WTC11 (cell line): ENCODE measurements around the gene GOT2. TPM values are rescaled to one million over a fixed set of nuclear protein-coding genes. Genes with fewer than 3 reads are reported as not detected.

Source experiments
- ATAC-seq: fragments of 200-7000 bp; cut with Tn5 transposase; 2 replicates; pipeline ENCODE4 v1.10.0; 2021; ENCODE audit warnings: mild to moderate bottlenecking, moderate library complexity
- CTCF ChIA-PET: fragments of 300-600 bp; sonication (Branson Sonifier 250); formaldehyde crosslinking; loops from one replicate; lab custom pipeline; 2021; ENCODE audit warnings: antibody characterized with exemption; lab: Charles Lee
- POLR2A ChIA-PET: fragments of 350-600 bp; sonication (Branson Sonifier 250); formaldehyde crosslinking; loops from one replicate; lab custom pipeline; 2021; ENCODE audit warnings: antibody characterized with exemption; lab: Charles Lee
- DNase-seq: peaks from one replicate; pipeline ENCODE4 v3.0.0; 2021; ENCODE audit warnings: low spot score
- H3K27ac Mint-ChIP-seq: 2 replicates; pipeline ENCODE4 v1.8.0; 2021; ENCODE audit warnings: mixed read lengths
- H3K27me3 Mint-ChIP-seq: 2 replicates; pipeline ENCODE4 v1.8.0; 2021; ENCODE audit warnings: low read depth, mild to moderate bottlenecking, moderate library complexity, mixed read lengths
- H3K36me3 Mint-ChIP-seq: 2 replicates; pipeline ENCODE4 v1.8.0; 2021; ENCODE audit warnings: mixed read lengths
- H3K4me1 Mint-ChIP-seq: 2 replicates; pipeline ENCODE4 v1.8.0; 2022; ENCODE audit warnings: mixed read lengths
- H3K4me3 Mint-ChIP-seq: 2 replicates; pipeline ENCODE4 v1.8.0; 2021; ENCODE audit warnings: mild to moderate bottlenecking, moderate library complexity, mixed read lengths
- H3K9me3 Mint-ChIP-seq: 2 replicates; pipeline ENCODE4 v1.8.0; 2021; ENCODE audit warnings: mixed read lengths
- FOXP1 ChIP-seq: sonication (generic); formaldehyde crosslinking; IDR thresholded peaks from 2 replicates; pipeline ENCODE4 v1.8.0; 2022; ENCODE audit warnings: missing genetic modification reagents, mild to moderate bottlenecking, moderate library complexity, borderline replicate concordance
- GTF2I ChIP-seq: fragments of 250-450 bp; sonication (Bioruptor Pico); conservative IDR thresholded peaks from 2 replicates; pipeline ENCODE4 v1.4.0; 2021; ENCODE audit warnings: mild to moderate bottlenecking
- IRF2 ChIP-seq: sonication (generic); formaldehyde crosslinking; IDR thresholded peaks from 2 replicates; pipeline ENCODE4 v1.8.0; 2022; ENCODE audit warnings: low read depth, missing genetic modification reagents, borderline replicate concordance
- MXD4 ChIP-seq: fragments of 250-450 bp; sonication (Bioruptor Pico); IDR thresholded peaks from 2 replicates; pipeline ENCODE4 v1.8.0; 2021; ENCODE audit warnings: mild to moderate bottlenecking, moderate library complexity, borderline replicate concordance
- OVOL2 ChIP-seq: fragments of 250-450 bp; sonication (Bioruptor Pico); IDR thresholded peaks from 2 replicates; pipeline ENCODE4 v1.9.0; 2021; ENCODE audit warnings: mild to moderate bottlenecking, borderline replicate concordance
- PRRX2 ChIP-seq: fragments of 250-450 bp; sonication (Bioruptor Pico); IDR thresholded peaks from 2 replicates; pipeline ENCODE4 v1.8.0; 2021; ENCODE audit warnings: mild to moderate bottlenecking
- ZNF396 ChIP-seq: fragments of 250-450 bp; sonication (Bioruptor Pico); IDR thresholded peaks from 2 replicates; pipeline ENCODE4 v1.8.0; 2021; ENCODE audit warnings: mild to moderate bottlenecking, moderate library complexity, borderline replicate concordance
- ZNF671 ChIP-seq: fragments of 250-450 bp; sonication (Bioruptor Pico); IDR thresholded peaks from 2 replicates; pipeline ENCODE4 v1.8.0; 2021; ENCODE audit warnings: mild to moderate bottlenecking
- total RNA-seq: library from RNA; stranded (reverse); gene quantifications from 3 replicates; pipeline ENCODE4 v1.2.3, GENCODE V29; 2021
- TF ChIP-seq, protein P1 (sequence below): sonication (generic); formaldehyde crosslinking; conservative IDR thresholded peaks from 2 replicates; pipeline ENCODE4 v1.8.1; 2022; ENCODE audit warnings: mild to moderate bottlenecking, missing genetic modification reagents
- TF ChIP-seq, protein P2 (sequence below): sonication (generic); formaldehyde crosslinking; conservative IDR thresholded peaks from 2 replicates; pipeline ENCODE4 v1.8.1; 2023; ENCODE audit warnings: mild to moderate bottlenecking, low read depth, missing genetic modification reagents, moderate library complexity
- TF ChIP-seq, protein P3 (sequence below): sonication (generic); formaldehyde crosslinking; IDR thresholded peaks from 2 replicates; pipeline ENCODE4 v1.8.1; 2022; ENCODE audit warnings: low read depth, mild to moderate bottlenecking, moderate library complexity, missing genetic modification reagents, borderline replicate concordance
- TF ChIP-seq, protein P4 (sequence below): sonication (generic); formaldehyde crosslinking; IDR thresholded peaks from 2 replicates; pipeline ENCODE4 v1.8.0; 2022; ENCODE audit warnings: mild to moderate bottlenecking, missing genetic modification reagents
- TF ChIP-seq, protein P5 (sequence below): sonication (generic); formaldehyde crosslinking; IDR thresholded peaks from 2 replicates; pipeline ENCODE4 v1.8.1; 2023; ENCODE audit warnings: mild to moderate bottlenecking, missing genetic modification reagents
- TF ChIP-seq, protein P6 (sequence below): sonication (generic); formaldehyde crosslinking; IDR thresholded peaks from 2 replicates; pipeline ENCODE4 v1.8.0; 2022; ENCODE audit warnings: mild to moderate bottlenecking, missing genetic modification reagents
- TF ChIP-seq, protein P7 (sequence below): fragments of 200-600 bp; IDR thresholded peaks from 2 replicates; pipeline ENCODE4 v1.8.0; 2022; ENCODE audit warnings: antibody characterized with exemption

Gene GOT2
- total RNA-seq, 1 experiment from 2014 or later, result 192 TPM

DNA sequence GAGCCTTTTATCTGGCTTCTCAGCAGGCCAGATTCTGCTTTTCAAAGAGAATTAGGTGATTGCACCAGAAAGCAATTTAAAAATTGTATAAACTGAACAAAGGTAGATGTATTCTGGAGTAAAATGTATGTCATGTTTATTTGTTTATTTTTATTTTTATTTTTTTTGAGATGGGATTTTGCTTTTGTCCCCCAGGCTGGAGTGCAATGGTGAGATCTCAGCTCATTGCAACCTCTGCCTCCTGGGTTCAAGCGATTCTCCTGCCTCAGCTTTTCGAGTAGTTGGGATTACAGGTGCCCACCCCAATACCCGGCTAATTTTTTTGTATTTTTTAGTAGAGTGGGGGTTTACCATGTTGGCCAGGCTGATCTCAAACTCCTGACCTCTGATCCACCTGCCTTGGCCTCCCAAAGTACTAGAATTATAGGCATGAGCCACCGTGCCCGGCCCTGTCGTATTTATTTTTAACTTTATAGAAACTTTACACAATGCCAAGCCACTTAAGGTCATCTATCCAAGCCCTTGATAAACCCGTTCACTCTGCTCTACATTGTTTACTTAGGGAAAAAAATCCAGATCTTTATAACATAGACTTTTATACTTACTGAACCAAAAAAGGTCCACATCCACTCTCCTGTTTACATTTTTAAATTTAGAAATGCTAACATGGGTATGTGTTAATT lies 22.7 kb upstream of the GOT2 start:
- no peaks in the 10 kb centered on the region for H3K9me3 Mint-ChIP-seq
- POLR2A ChIA-PET, result interaction anchor here (0.7 kb wide), 1 partner anchor 242 kb away, joined by 5 read pairs; no protein-coding TSS in a partner anchor
- TF ChIP-seq ZNF671 (CRISPR knock-in tag) (no peak), FOXP1 (CRISPR knock-in tag) (no peak), ZNF396 (CRISPR knock-in tag) (no peak), MXD4 (CRISPR knock-in tag) (no peak), PRRX2 (CRISPR knock-in tag) (no peak), OVOL2 (CRISPR knock-in tag) (no peak)
- TF ChIP-seq, protein P1, sequence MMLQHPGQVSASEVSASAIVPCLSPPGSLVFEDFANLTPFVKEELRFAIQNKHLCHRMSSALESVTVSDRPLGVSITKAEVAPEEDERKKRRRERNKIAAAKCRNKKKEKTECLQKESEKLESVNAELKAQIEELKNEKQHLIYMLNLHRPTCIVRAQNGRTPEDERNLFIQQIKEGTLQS (CRISPR knock-in tag), result no peak
- TF ChIP-seq, protein P2, sequence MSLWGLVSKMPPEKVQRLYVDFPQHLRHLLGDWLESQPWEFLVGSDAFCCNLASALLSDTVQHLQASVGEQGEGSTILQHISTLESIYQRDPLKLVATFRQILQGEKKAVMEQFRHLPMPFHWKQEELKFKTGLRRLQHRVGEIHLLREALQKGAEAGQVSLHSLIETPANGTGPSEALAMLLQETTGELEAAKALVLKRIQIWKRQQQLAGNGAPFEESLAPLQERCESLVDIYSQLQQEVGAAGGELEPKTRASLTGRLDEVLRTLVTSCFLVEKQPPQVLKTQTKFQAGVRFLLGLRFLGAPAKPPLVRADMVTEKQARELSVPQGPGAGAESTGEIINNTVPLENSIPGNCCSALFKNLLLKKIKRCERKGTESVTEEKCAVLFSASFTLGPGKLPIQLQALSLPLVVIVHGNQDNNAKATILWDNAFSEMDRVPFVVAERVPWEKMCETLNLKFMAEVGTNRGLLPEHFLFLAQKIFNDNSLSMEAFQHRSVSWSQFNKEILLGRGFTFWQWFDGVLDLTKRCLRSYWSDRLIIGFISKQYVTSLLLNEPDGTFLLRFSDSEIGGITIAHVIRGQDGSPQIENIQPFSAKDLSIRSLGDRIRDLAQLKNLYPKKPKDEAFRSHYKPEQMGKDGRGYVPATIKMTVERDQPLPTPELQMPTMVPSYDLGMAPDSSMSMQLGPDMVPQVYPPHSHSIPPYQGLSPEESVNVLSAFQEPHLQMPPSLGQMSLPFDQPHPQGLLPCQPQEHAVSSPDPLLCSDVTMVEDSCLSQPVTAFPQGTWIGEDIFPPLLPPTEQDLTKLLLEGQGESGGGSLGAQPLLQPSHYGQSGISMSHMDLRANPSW (CRISPR knock-in tag), result no peak
- TF ChIP-seq, protein P3, sequence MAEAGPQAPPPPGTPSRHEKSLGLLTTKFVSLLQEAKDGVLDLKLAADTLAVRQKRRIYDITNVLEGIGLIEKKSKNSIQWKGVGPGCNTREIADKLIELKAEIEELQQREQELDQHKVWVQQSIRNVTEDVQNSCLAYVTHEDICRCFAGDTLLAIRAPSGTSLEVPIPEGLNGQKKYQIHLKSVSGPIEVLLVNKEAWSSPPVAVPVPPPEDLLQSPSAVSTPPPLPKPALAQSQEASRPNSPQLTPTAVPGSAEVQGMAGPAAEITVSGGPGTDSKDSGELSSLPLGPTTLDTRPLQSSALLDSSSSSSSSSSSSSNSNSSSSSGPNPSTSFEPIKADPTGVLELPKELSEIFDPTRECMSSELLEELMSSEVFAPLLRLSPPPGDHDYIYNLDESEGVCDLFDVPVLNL (CRISPR knock-in tag), result no peak
- CTCF ChIA-PET, result interaction anchor here (0.6 to 2.4 kb wide), 52 partner anchors 8 to 635 kb away, joined by 3 to 40 read pairs (median 5); partner anchors contain the start of genes GOT2, NDRG4 and SLC38A7
- no peak overlapping the region for H3K27ac Mint-ChIP-seq
- ATAC-seq (no peak), DNase-seq (no peak)
- H3K4me1 Mint-ChIP-seq, result peaks cover 10% of the 10 kb centered on the region
- H3K36me3 Mint-ChIP-seq, result no peaks in the 10 kb centered on the region
- H3K4me3 Mint-ChIP-seq, result no peak overlapping the region
- no peaks in the 10 kb centered on the region for H3K27me3 Mint-ChIP-seq

DNA sequence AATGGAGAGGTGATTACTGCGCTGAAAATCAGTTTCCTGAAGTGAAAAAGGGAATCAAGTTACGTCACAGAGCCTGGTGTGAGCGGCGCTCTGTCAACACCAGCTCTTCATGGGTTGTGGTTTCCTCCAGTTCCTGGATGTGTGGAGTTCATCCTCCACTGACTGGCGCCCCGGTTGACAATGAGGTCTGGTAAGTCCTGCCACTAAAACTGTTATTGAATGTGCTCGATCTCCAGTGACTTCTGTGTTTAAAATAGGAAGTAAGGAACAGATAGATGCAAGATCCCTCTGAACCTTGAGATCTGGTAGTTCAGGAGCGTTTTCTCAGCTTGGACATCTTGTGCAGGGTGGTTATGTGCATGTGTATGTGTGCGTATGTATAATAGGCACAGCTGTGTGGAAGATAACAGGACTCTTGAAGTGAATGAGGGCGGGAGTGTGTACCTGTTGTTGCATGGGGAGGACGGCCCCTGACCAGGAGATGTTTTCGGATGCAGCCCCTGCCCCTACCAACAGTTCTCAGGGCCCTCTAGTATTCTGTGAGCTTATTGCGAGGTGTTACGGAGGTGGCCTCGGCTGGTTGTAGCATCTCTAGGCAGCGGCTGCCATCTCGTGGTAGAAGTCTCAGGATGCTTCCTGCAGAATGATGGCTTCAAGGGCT lies 22.0 kb upstream of the GOT2 start:
- ATAC-seq, result peak; percentile 96
- DNase-seq, result peak; percentile 80
- H3K9me3 Mint-ChIP-seq, result no peaks in the 10 kb centered on the region
- ChIA-PET CTCF (interaction anchor here (0.5 to 2.4 kb wide), 71 partner anchors 9 to 634 kb away, joined by 3 to 40 read pairs (median 4); partner anchors contain the start of genes GINS3, GOT2, NDRG4 and SLC38A7), POLR2A (interaction anchor here (0.5 to 0.7 kb wide), 2 partner anchors 145 to 241 kb away, joined by 4 to 5 read pairs; no protein-coding TSS in a partner anchor)
- no peaks in the 10 kb centered on the region for H3K27me3 Mint-ChIP-seq
- peaks cover 10% of the 10 kb centered on the region for H3K4me1 Mint-ChIP-seq
- no peaks in the 10 kb centered on the region for H3K36me3 Mint-ChIP-seq
- H3K4me3 Mint-ChIP-seq, result peak overlapping the region; percentile 39
- TF ChIP-seq GTF2I (CRISPR knock-in tag) (no peak), IRF2 (no peak)
- TF ChIP-seq, protein P4, sequence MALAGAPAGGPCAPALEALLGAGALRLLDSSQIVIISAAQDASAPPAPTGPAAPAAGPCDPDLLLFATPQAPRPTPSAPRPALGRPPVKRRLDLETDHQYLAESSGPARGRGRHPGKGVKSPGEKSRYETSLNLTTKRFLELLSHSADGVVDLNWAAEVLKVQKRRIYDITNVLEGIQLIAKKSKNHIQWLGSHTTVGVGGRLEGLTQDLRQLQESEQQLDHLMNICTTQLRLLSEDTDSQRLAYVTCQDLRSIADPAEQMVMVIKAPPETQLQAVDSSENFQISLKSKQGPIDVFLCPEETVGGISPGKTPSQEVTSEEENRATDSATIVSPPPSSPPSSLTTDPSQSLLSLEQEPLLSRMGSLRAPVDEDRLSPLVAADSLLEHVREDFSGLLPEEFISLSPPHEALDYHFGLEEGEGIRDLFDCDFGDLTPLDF, result no peak
- TF ChIP-seq, protein P5, sequence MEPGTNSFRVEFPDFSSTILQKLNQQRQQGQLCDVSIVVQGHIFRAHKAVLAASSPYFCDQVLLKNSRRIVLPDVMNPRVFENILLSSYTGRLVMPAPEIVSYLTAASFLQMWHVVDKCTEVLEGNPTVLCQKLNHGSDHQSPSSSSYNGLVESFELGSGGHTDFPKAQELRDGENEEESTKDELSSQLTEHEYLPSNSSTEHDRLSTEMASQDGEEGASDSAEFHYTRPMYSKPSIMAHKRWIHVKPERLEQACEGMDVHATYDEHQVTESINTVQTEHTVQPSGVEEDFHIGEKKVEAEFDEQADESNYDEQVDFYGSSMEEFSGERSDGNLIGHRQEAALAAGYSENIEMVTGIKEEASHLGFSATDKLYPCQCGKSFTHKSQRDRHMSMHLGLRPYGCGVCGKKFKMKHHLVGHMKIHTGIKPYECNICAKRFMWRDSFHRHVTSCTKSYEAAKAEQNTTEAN (CRISPR knock-in tag), result no peak
- TF ChIP-seq, protein P6, sequence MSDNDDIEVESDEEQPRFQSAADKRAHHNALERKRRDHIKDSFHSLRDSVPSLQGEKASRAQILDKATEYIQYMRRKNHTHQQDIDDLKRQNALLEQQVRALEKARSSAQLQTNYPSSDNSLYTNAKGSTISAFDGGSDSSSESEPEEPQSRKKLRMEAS, result 0 out of 2 replicates have a peak, but pooled peaks have one; percentile 19
- TF ChIP-seq, protein P7, sequence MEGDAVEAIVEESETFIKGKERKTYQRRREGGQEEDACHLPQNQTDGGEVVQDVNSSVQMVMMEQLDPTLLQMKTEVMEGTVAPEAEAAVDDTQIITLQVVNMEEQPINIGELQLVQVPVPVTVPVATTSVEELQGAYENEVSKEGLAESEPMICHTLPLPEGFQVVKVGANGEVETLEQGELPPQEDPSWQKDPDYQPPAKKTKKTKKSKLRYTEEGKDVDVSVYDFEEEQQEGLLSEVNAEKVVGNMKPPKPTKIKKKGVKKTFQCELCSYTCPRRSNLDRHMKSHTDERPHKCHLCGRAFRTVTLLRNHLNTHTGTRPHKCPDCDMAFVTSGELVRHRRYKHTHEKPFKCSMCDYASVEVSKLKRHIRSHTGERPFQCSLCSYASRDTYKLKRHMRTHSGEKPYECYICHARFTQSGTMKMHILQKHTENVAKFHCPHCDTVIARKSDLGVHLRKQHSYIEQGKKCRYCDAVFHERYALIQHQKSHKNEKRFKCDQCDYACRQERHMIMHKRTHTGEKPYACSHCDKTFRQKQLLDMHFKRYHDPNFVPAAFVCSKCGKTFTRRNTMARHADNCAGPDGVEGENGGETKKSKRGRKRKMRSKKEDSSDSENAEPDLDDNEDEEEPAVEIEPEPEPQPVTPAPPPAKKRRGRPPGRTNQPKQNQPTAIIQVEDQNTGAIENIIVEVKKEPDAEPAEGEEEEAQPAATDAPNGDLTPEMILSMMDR, result 0 out of 2 replicates have a peak, but pooled peaks have one; percentile 37
- peak overlapping the region; percentile 17 for H3K27ac Mint-ChIP-seq
